GM21447 (cell line): ENCODE data around the gene METTL16.
"Not testable (repeated sequence)": the region's sequence is repeated elsewhere in the genome, so short reads cannot be mapped to it uniquely, and the experiment has no call there.

Source experiments
- ATAC-seq: cut with Tn5 transposase; IDR thresholded peaks from one replicate; pipeline ENCODE4 v1.9.1; 2021; ENCODE audit not compliant: unreplicated experiment

METTL16 gene

GRCh38 chr17:2503627-2504026, 8.1 kb downstream of the METTL16 start:
- ATAC-seq: no peak

GRCh38 chr17:2502871-2503580, 8.7 kb downstream of the METTL16 start:
- no peak for ATAC-seq

- ATAC-seq: no peak
Measured at GRCh38 chr17:2500446-2500845, 11.2 kb downstream of the METTL16 start.

DNA sequence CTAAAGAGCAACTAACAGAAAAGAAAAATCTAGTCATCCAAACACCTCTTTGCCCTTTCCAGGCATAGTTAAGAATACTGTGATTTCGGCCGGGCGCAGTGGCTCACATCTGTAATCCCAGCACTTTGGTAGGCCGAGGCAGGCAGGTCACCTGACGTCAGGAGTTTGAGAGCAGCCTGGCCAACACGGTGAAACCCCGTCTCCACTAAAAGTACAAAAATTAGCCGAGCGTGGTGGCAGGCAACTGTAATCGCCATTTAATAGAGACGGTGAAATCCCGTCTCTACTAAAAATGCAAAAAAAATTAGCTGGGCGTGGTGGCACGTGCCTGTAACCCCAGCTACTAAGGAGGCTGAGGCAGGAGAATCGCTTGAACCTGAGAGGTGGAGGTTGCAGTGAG, 22.4 kb downstream of the METTL16 start:
- not testable (repeated sequence) for ATAC-seq

DNA sequence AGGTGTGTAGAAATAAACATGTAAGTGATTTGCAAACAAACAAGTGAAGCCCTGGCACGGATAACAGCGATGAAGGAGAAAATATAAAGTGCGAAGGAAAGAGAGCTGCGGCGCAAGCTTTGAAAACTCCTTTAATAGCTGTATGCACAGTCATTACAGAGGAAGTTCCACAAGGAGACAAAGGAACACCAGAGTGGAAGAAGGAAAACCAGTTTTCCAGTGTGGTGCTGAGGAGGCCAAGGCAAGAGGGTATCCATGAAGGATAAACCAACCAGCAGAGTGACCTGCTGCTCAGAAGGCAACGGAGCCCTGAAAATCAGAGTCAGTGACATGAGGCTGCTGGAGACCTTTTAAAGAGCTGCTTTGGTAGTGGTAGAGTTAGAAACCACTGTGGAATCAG, 24.4 kb downstream of the METTL16 start:
- ATAC-seq: no peak

DNA sequence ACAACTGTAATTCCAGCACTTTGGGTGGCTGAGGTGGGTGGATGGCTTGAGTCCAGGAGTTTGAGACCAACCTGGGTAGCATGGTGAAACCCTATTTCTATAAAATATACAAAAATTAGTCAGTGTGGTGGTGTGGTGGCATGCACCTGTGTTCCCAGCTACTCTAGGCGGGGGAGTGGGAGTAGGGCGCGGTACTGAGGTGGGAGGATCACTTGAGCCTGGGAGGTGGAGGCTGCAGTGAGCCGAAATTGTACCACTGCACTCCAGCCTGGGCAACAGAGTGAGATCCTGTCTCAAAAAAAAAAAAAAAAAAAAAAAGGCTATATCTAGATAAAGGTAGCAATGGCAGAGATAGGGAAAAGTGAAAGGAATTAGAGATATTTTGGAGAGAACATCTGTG, 25.0 kb downstream of the METTL16 start:
- ATAC-seq: not testable (repeated sequence)

- ATAC-seq: no peak
Measured at GRCh38 chr17:2485970-2486369, 25.7 kb downstream of the METTL16 start.

- no peak for ATAC-seq
Measured at GRCh38 chr17:2485543-2485942, 26.1 kb downstream of the METTL16 start.

DNA sequence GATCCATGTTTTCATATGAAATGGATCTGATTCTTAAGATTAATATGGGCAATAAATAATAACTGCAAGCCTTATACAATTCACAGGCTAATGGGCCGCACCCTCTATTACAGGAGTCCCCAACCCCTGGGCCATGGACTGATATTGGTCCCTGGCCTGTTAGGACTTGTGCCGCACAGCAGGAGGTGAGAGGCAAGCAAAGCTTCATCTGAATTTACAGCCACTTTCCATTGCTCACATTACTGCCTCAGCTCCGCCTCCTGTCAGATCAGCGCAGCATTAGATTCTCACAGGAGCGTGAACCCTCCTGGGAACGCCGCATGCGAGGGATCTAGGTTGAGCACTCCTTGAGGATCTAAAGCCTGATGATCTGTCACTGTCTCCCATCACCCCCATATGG, 26.8 kb downstream of the METTL16 start:
- ATAC-seq: no peak

- ATAC-seq: no peak
Measured at GRCh38 chr17:2483084-2483483, 28.6 kb downstream of the METTL16 start.

DNA sequence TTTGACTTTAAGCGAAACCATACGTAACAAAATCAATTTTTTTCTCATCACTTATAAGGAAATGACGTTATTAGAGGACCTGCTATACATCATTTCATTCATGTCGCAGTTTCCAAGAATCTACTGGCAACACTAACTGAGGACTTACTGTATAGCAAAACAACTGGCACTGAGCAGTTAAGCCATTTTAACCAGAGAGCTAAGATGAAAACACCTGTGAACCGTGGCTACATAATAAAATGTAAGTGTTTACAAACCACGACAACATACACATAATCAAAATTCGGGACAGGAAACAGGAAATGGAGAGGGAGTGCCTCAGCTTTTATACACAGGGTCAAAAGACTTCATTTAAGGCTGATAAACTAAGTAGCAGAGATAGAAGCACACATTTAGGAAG, 29.5 kb downstream of the METTL16 start:
- ATAC-seq: no peak

- no peak for ATAC-seq
Measured at GRCh38 chr17:2481760-2482159, 29.9 kb downstream of the METTL16 start.

GRCh38 chr17:2478458-2478857, 33.2 kb downstream of the METTL16 start:
- no peak for ATAC-seq

- ATAC-seq: no peak
Measured at GRCh38 chr17:2475056-2475455, 36.6 kb downstream of the METTL16 start.

GRCh38 chr17:2474371-2474770, 37.3 kb downstream of the METTL16 start:
- ATAC-seq: no peak

GRCh38 chr17:2468270-2468669, 43.4 kb downstream of the METTL16 start:
- ATAC-seq: no peak

DNA sequence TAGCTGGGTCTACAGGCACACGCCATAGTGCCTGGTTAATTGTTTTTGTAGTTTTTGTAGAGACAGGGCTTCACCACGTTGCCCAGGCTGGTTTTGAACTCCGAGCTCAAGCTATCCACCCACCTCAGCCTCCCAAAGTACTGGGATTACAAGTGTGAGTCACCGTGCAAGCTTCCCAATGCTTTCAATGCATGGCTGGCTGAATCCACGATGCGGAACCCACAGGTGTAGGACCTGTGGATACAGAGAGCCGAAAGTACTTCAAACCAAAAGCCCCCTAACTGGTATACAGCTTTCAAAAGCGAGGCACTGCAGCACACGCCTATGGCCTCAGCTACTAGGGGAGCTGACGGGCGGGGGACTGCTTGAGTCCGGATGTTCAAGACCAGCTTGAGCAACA, 44.8 kb downstream of the METTL16 start:
- no peak for ATAC-seq

DNA sequence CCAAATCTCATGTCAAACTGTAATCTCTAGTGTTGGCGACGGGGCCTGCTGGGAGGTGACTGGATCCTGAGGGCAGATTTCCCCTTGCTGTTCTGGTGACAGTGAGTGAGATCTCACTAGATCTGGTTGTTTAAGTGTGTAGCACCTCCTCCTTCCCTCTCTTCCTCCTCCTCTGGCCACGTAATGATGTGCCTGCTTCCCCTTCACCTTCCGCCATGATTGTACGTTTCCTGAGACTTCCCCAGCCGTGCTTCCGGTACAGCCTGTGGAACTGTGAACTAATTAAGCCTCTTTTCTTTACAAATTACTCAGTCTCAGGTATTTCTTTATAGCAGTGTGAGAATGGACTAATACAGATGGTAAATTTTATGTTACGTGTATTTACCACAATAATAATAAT, 49.2 kb downstream of the METTL16 start:
- ATAC-seq: no peak

- ATAC-seq: no peak
Measured at GRCh38 chr17:2459917-2460271, 51.8 kb downstream of the METTL16 start.

DNA sequence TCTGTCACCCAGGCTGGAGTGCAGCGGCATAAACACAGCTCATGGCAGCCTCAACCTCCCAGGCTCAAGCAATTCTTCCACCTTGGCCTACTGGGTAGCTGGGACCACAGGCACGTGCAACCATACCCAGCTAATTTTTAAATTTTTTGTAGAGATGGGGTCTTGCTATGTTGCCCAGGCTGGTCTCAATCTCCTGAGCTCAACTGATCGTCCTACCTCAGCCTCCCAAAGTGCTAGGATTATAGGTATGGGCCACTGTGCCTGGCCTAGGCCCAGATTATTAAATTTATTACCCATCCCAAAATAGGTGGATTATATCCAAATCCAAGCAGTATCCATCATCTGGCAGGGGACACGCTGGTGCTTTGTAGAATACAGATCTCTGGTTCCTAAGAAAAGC, 53.8 kb downstream of the METTL16 start:
- ATAC-seq: no peak

DNA sequence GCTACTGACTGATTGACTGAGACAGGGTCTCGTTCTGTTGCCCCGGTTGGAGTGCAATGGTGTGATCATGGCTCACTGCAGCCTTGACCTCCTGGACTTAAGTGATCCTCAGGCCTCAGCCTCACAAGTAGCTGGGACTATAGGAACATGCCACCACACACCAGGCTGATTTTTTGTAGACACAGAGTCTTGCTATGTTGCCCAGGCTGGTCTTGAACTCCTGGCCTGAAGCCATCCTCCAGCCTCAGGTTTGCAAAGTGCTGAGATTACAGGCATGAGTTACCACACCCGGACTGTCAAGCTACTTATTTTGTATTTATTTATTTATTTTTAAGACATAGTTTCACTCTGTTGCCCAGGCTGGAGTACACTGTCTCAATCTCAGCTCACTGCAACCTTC, 55.2 kb downstream of the METTL16 start:
- no peak for ATAC-seq

- ATAC-seq: no peak
Measured at GRCh38 chr17:2455956-2456355, 55.7 kb downstream of the METTL16 start.

DNA sequence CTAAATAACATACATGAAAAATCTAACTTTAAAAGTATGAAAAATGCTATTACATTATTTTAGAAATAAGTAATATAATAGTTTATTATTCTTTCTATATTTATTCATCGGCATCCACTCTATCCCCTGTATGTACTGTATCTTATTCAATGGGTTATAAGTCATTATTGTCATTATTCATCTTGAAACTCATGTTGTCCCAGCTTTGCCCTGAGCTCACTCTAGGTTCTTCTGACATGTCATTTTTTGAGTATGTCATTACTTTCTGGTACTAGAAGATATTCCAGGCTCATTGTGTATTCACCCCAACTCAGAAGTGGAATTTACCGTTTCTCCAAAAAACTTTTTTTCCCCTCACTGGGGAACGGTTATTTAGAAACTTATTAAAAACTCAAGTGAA, 57.8 kb downstream of the METTL16 start:
- no peak for ATAC-seq
